ENCODE data around the gene UNC13A.
A peak's percentile ranks its signal among the peaks of the same experiment; 100 is the strongest.
"Not testable (repeated sequence)": the region's sequence is repeated elsewhere in the genome, so short reads cannot be mapped to it uniquely, and the experiment has no call there.

Gene UNC13A

GRCh38 chr19:17562097-17562496 lies 126.1 kb downstream of the UNC13A start:
- DNase-seq: no peak

DNA sequence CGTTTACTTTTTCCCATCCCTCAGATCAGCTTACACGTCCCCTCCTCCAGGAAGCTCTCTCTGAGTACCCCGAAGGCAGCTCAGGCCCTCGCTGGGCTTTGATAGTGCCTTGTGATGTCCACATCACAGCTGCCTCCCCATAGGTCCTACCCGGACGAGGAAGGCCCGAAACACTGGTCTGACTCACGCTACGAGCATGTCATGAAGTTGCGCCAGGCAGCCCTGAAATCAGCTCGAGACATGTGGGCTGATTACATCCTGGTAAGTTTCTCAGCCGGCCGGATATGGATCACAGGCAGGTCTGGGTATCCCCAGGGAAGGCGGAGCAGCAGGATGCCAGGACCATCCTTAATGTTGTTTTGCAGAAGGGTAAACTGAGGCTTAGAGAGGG lies 128.0 kb downstream of the UNC13A start:
- no peak for DNase-seq

DNA sequence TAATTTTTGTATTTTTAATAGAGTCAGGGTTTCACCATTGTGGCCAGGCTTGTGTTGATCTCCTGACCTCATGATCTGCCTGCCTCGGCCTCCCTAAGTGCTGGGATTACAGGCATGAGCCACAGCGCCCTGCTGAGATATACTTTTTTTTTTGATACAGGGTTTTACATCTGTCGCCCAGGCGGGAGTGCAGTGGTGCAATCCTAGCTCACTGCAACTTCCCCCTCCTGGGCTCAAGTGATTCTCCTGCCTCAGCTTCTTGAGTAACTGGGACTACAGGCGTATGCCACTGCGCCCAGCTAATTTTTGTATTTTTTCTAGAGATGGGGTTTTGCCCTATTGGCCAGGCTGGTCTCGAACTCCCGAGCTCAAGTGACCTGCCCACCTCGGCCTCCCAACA lies 130.7 kb downstream of the UNC13A start:
- DNase-seq: no peak

GRCh38 chr19:17556995-17557394 lies 131.2 kb downstream of the UNC13A start:
- DNase-seq: no peak

- DNase-seq: peak; percentile 69
Measured at GRCh38 chr19:17555929-17556813, 132.0 kb downstream of the UNC13A start.

- peak; percentile 99 for DNase-seq
Measured at GRCh38 chr19:17555480-17555928, 132.7 kb downstream of the UNC13A start, which contains the start of gene COLGALT1. TSS of gene COLGALT1 (plus strand) at chr19:17555649. CDS start at chr19:17555714, 65 bp downstream.

GRCh38 chr19:17554968-17555479 lies 133.1 kb downstream of the UNC13A start:
- DNase-seq: no peak

DNA sequence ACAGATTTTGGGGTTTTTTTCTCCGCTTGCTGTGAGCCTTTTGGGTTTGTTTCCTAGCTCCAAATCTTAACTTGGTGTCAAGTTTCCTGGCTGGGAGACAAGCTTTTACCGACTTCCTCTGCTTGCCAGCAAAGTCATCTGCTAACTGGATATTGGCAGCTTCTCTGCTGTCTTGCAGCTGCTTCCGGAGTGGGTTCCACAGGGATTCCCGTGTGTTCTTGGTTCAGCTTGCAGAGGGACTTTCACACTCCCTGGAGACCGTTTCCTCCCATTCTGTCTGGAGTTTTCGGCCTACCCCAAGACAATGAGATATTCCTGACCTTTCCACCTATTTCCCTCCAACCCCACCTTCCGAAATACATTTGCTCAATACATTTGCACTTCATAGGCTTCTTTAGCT lies 134.9 kb downstream of the UNC13A start:
- DNase-seq: no peak

GRCh38 chr19:17552735-17553134 lies 135.4 kb downstream of the UNC13A start:
- not testable (repeated sequence) for DNase-seq
